PC-3 (cell line): Measurements from ENCODE around the gene GCAT. TPM values are rescaled to one million over a fixed set of nuclear protein-coding genes. Genes with fewer than 3 reads are reported as not detected.

Experiments
- ATAC-seq: fragments of 200-7000 bp; cut with Tn5 transposase; 2 replicates; pipeline ENCODE4 v1.9.1; 2020; ENCODE audit warnings: mild to moderate bottlenecking, moderate library complexity
- BruUV-seq: library from RNA; stranded (reverse); fragments of 400-500 nt; replicated peaks from 2 replicates; lab custom pipeline; 2021; lab: Mats Ljungman, UMichigan
- CTCF ChIA-PET: fragments of 300-600 bp; sonication (Branson Sonifier 250); formaldehyde crosslinking; loops from one replicate; lab custom pipeline; 2022; ENCODE audit warnings: antibody characterized with exemption; lab: Charles Lee
- POLR2A ChIA-PET: fragments of 300-600 bp; sonication (Branson Sonifier 250); formaldehyde crosslinking; loops from one replicate; lab custom pipeline; 2022; ENCODE audit warnings: antibody characterized with exemption; ENCODE audit not compliant: unreplicated experiment; lab: Charles Lee
- DNase-seq: peaks from one replicate; pipeline ENCODE4 v3.0.0-alpha.2; 2015
- H2AFZ ChIP-seq: fragments of 300-600 bp; sonication (generic); 2 replicates; pipeline ENCODE4 v1.6.0; 2016; ENCODE audit warnings: antibody characterized with exemption, low read length
- H3F3A ChIP-seq: fragments of 300-600 bp; sonication (generic); one replicate; pipeline ENCODE4 v1.6.0; 2017; ENCODE audit warnings: antibody characterized with exemption, low read length, control low read depth, mild to moderate bottlenecking; ENCODE audit not compliant: unreplicated experiment
- H3K27ac ChIP-seq: fragments of 300-600 bp; sonication (generic); 2 replicates; pipeline ENCODE4 v1.5.1; 2016; ENCODE audit warnings: mild to moderate bottlenecking, low read length
- H3K27me3 ChIP-seq: fragments of 300-600 bp; sonication (generic); 2 replicates; pipeline ENCODE4 v1.6.1; 2016; ENCODE audit warnings: low read length, mixed read lengths
- H3K36me3 ChIP-seq: fragments of 300-600 bp; sonication (generic); 2 replicates; pipeline ENCODE4 v1.6.1; 2016; ENCODE audit warnings: low read depth, mixed run types, low read length, mixed read lengths
- H3K4me1 ChIP-seq: fragments of 300-600 bp; sonication (generic); 2 replicates; pipeline ENCODE4 v1.5.1; 2016; ENCODE audit warnings: low read length; ENCODE audit not compliant: insufficient read depth
- H3K4me2 ChIP-seq: fragments of 300-600 bp; sonication (generic); 2 replicates; pipeline ENCODE4 v1.6.0; 2016; ENCODE audit warnings: low read length
- H3K4me3 ChIP-seq: fragments of 300-600 bp; sonication (generic); 2 replicates; pipeline ENCODE4 v1.5.1; 2016; ENCODE audit warnings: mild to moderate bottlenecking, low read length, mixed read lengths
- H3K79me2 ChIP-seq: fragments of 300-600 bp; sonication (generic); 2 replicates; pipeline ENCODE4 v1.6.1; 2017; ENCODE audit warnings: low read length, mixed read lengths
- H3K9ac ChIP-seq: fragments of 300-600 bp; sonication (generic); 2 replicates; pipeline ENCODE4 v1.6.0; 2016; ENCODE audit warnings: mild to moderate bottlenecking, low read length
- H3K9me2 ChIP-seq: fragments of 300-600 bp; sonication (generic); replicated peaks from 2 replicates; pipeline ENCODE4 v1.6.1; 2016; ENCODE audit warnings: mixed run types, low read length, mixed read lengths
- H3K9me3 ChIP-seq: fragments of 300-600 bp; sonication (generic); 2 replicates; pipeline ENCODE4 v1.6.1; 2016; ENCODE audit warnings: low read length, mixed read lengths
- H4K20me1 ChIP-seq: fragments of 300-600 bp; sonication (generic); 2 replicates; pipeline ENCODE4 v1.6.1; 2016; ENCODE audit warnings: low read length, mixed read lengths
- CTCF ChIP-seq: fragments of 300-600 bp; sonication (generic); conservative IDR thresholded peaks from 2 replicates; pipeline ENCODE4 v1.5.1; 2017; ENCODE audit warnings: antibody characterized with exemption, low read depth, mild to moderate bottlenecking, low read length
- EZH2 ChIP-seq: fragments of 300-600 bp; sonication (generic); IDR thresholded peaks from one replicate; pipeline ENCODE4 v1.6.1; 2017; ENCODE audit warnings: antibody characterized with exemption, mild to moderate bottlenecking, low read length; ENCODE audit not compliant: unreplicated experiment
- EZH2phosphoT487 ChIP-seq: fragments of 300-600 bp; sonication (generic); IDR thresholded peaks from 2 replicates; pipeline ENCODE4 v1.6.1; 2018; ENCODE audit warnings: mild to moderate bottlenecking, antibody characterized with exemption, low read length, borderline replicate concordance
- intact Hi-C: fragments of 100-400 bp; cut with micrococcal nuclease; formaldehyde crosslinking; loops from 2 replicates; pipeline ENCODE4 v1.9.0; 2023
- total RNA-seq: library from RNA; depleted of rRNA; stranded (reverse); fragments of >200 nt; gene quantifications from 2 replicates; pipeline ENCODE4 v1.2.3, GENCODE V29; 2014

GCAT gene
- total RNA-seq, 1 experiment from 2014 or later, result 26.0 TPM

DNA sequence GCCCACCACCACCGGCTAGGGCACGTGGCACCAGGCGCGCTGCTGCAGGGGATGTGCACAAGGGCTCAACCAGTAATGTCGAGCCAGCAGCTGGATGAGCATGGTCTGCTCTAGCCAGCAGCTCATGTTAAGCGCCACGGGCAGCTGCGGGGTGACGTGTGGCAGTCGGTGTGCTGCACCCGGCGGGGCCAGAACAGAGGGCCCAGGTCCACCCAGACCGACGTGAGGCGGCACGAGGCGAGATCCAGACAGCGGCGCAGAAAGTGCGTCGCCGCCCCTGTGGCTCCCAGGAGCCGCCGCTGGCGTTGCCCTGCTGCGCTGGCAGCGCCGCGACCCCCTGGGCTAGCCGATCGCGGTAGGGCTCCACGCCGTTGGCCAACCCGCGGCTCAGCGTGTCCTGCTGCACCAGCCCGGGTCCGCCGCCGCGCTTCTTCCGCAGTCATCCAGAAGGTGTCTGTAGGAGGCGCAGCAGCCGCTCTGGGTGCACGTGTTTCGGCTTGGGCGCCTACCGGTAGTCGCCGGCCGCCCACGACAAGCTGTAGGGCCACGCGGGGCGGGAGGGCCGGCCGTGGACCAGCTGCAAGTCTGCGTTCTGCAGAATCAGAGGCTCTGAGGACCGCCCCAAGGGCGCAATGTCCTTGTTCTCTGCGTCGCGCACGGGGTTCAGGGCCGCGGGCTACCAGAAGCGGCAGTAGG, 10.8 kb downstream of the GCAT start:
- intact Hi-C loops, result no loop called here
- H3K9ac ChIP-seq, result no peak overlapping the region
- BruUV-seq, result no TSS peak
- no peaks in the 10 kb centered on the region for H3K27me3 ChIP-seq
- CTCF ChIA-PET, result interaction anchor here (0.6 kb wide), 1 partner anchor 11 kb away, joined by 4 read pairs; no protein-coding TSS in a partner anchor
- H3K9me3 ChIP-seq, result no peaks in the 10 kb centered on the region
- H3K4me2 ChIP-seq, result no peak overlapping the region
- H3K4me1 ChIP-seq, result no peaks in the 10 kb centered on the region
- H3K9me2 ChIP-seq, result no peaks in the 10 kb centered on the region
- TF ChIP-seq CTCF (no peak), EZH2phosphoT487 (no peak), EZH2 (no peak)
- no peak overlapping the region for H3K27ac ChIP-seq
- H3K4me3 ChIP-seq, result no peak overlapping the region
- no peaks in the 10 kb centered on the region for H3K79me2 ChIP-seq
- ATAC-seq, result no peak
- no peaks in the 10 kb centered on the region for H3F3A ChIP-seq
- H2AFZ ChIP-seq, result no peak overlapping the region
- DNase-seq, result no peak
- no peaks in the 10 kb centered on the region for H3K36me3 ChIP-seq
- no peaks in the 10 kb centered on the region for H4K20me1 ChIP-seq
- POLR2A ChIA-PET, result interaction anchor here (0.5 kb wide), 1 partner anchor 141 kb away, joined by 6 read pairs; no protein-coding TSS in a partner anchor

DNA sequence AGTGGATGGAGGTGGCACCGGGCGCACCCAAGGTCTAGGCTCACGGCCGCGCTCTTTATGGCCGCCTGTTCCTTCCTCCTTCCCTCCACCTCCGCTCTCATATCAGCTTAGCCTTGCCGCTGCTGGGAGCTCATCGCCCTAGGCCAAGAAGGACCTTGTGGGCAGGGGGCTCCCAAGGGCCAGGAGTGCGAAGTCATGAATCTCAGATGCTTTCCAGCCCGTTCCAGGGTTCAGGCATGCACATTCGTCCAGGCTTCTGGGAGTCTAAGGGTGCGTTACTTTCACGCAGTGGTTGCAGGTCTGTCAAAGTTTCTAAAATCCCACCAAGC, 11.3 kb downstream of the GCAT start:
- no TSS peak for BruUV-seq
- ChIA-PET POLR2A (interaction anchor here (0.5 kb wide), 1 partner anchor 140 kb away, joined by 6 read pairs; no protein-coding TSS in a partner anchor), CTCF (no interaction called here)
- TF ChIP-seq EZH2 (no peak), CTCF (no peak), EZH2phosphoT487 (no peak)
- DNase-seq (no peak), ATAC-seq (no peak)
- Histone ChIP-seq H3K79me2 (no peaks in the 10 kb centered on the region), H3K9me2 (no peaks in the 10 kb centered on the region), H3K4me3 (no peak overlapping the region), H3F3A (no peaks in the 10 kb centered on the region), H3K4me1 (no peaks in the 10 kb centered on the region), H3K27ac (no peak overlapping the region), H2AFZ (no peak overlapping the region), H3K9ac (no peak overlapping the region), H3K4me2 (no peak overlapping the region), H3K9me3 (no peaks in the 10 kb centered on the region), H3K36me3 (no peaks in the 10 kb centered on the region), H3K27me3 (no peaks in the 10 kb centered on the region), H4K20me1 (no peaks in the 10 kb centered on the region)
- intact Hi-C loops, result no loop called here

- no peak overlapping the region for H2AFZ ChIP-seq
- H4K20me1 ChIP-seq, result no peaks in the 10 kb centered on the region
- H3K9me2 ChIP-seq, result no peaks in the 10 kb centered on the region
- H3K4me2 ChIP-seq, result no peak overlapping the region
- H3F3A ChIP-seq, result no peaks in the 10 kb centered on the region
- no peak for ATAC-seq
- no peaks in the 10 kb centered on the region for H3K4me1 ChIP-seq
- no TSS peak for BruUV-seq
- intact Hi-C loops, result no loop called here
- no peaks in the 10 kb centered on the region for H3K9me3 ChIP-seq
- TF ChIP-seq EZH2, result no peak
- no peak for TF ChIP-seq CTCF
- no peak for TF ChIP-seq EZH2phosphoT487
- H3K4me3 ChIP-seq, result no peak overlapping the region
- no peaks in the 10 kb centered on the region for H3K79me2 ChIP-seq
- H3K27me3 ChIP-seq, result no peaks in the 10 kb centered on the region
- no peaks in the 10 kb centered on the region for H3K36me3 ChIP-seq
- ChIA-PET CTCF (no interaction called here), POLR2A (no interaction called here)
- no peak overlapping the region for H3K27ac ChIP-seq
- no peak overlapping the region for H3K9ac ChIP-seq
- DNase-seq, result no peak
Observed at GRCh38 chr22:37820350-37820749, 12.6 kb downstream of the GCAT start.
